ENCODE data around the gene CGB1.
A peak's percentile ranks its signal among the peaks of the same experiment; 100 is the strongest.
"Not testable (repeated sequence)": the region's sequence is repeated elsewhere in the genome, so short reads cannot be mapped to it uniquely, and the experiment has no call there.

The CGB1 gene

GRCh38 chr19:49057636-49058234, 21.0 kb upstream of the CGB1 start, which contains the start of gene CGB7:
Gene CGB7, minus strand, starts transcription at chr19:49057749. Its CDS starts 2,374 bp downstream, at chr19:49055375.
- DNase-seq (ENCODE audit: low spot score) = peak; percentile 92

- not testable (repeated sequence) for DNase-seq (ENCODE audit: low spot score)
Observed at GRCh38 chr19:49056902-49057596, 20.4 kb upstream of the CGB1 start.

GRCh38 chr19:49056101-49056901, 19.6 kb upstream of the CGB1 start:
- DNase-seq (ENCODE audit: low spot score) = peak; percentile 93

- DNase-seq (ENCODE audit: low spot score) = peak; percentile 71
Observed at GRCh38 chr19:49050376-49051033, 13.8 kb upstream of the CGB1 start.

GRCh38 chr19:49049834-49050233, 13.1 kb upstream of the CGB1 start:
- not testable (repeated sequence) for DNase-seq (ENCODE audit: low spot score)

GRCh38 chr19:49049011-49049410, 12.3 kb upstream of the CGB1 start, which contains the start of gene CGB8:
Gene CGB8, minus strand, starts transcription at chr19:49049111. Its CDS starts 372 bp downstream, at chr19:49048739.
- DNase-seq (ENCODE audit: low spot score) = not testable (repeated sequence)

GRCh38 chr19:49043548-49043947, 6.9 kb upstream of the CGB1 start, which contains the start of gene CGB5:
Gene CGB5, plus strand, starts transcription at chr19:49043848. Its CDS starts 362 bp downstream, at chr19:49044210.
- DNase-seq (ENCODE audit: low spot score) = not testable (repeated sequence)

- not testable (repeated sequence) for DNase-seq (ENCODE audit: low spot score)
Observed at GRCh38 chr19:49042666-49043065, 6.0 kb upstream of the CGB1 start.

GRCh38 chr19:49042177-49042576, 5.5 kb upstream of the CGB1 start:
- no peak for DNase-seq (ENCODE audit: low spot score)

- DNase-seq (ENCODE audit: low spot score) = not testable (repeated sequence)
Observed at GRCh38 chr19:49039736-49040135, 3.0 kb upstream of the CGB1 start.

- DNase-seq (ENCODE audit: low spot score) = peak; percentile 63
Observed at GRCh38 chr19:49038557-49039276, 2.0 kb upstream of the CGB1 start.

- not testable (repeated sequence) for DNase-seq (ENCODE audit: low spot score)
Observed at GRCh38 chr19:49038111-49038510, 1.4 kb upstream of the CGB1 start.

- DNase-seq (ENCODE audit: low spot score) = not testable (repeated sequence)
Observed at GRCh38 chr19:49031642-49032301, 4.9 kb downstream of the CGB1 start, which contains the start of gene CGB2. Gene CGB2, plus strand, starts transcription at chr19:49031890. Its CDS starts 206 bp downstream, at chr19:49032096.

GRCh38 chr19:49030323-49030722, 6.4 kb downstream of the CGB1 start:
- DNase-seq (ENCODE audit: low spot score) = not testable (repeated sequence)

- DNase-seq (ENCODE audit: low spot score) = not testable (repeated sequence)
Observed at GRCh38 chr19:49029749-49030148, 6.9 kb downstream of the CGB1 start.

- not testable (repeated sequence) for DNase-seq (ENCODE audit: low spot score)
Observed at GRCh38 chr19:49028686-49029085, 8.0 kb downstream of the CGB1 start.

GRCh38 chr19:49025599-49025998, 11.1 kb downstream of the CGB1 start:
- not testable (repeated sequence) for DNase-seq (ENCODE audit: low spot score)

GRCh38 chr19:49025088-49025487, 11.6 kb downstream of the CGB1 start:
- DNase-seq (ENCODE audit: low spot score) = not testable (repeated sequence)

GRCh38 chr19:49024233-49024632, 12.5 kb downstream of the CGB1 start, which contains the start of gene CGB3:
Gene CGB3, minus strand, starts transcription at chr19:49024333. Its CDS starts 362 bp downstream, at chr19:49023971.
- DNase-seq (ENCODE audit: low spot score) = not testable (repeated sequence)

GRCh38 chr19:49022116-49022515, 14.6 kb downstream of the CGB1 start:
- DNase-seq (ENCODE audit: low spot score) = no peak
